HuH-7 (cell line): ENCODE results near the gene CIAO3.
"Not testable (repeated sequence)": the region's sequence is repeated elsewhere in the genome, so short reads cannot be mapped to it uniquely, and the experiment has no call there.

Source experiments
- DNase-seq: peaks from one replicate; pipeline ENCODE4 v3.0.0; 2011; ENCODE audit warnings: low spot score

Gene CIAO3

DNA sequence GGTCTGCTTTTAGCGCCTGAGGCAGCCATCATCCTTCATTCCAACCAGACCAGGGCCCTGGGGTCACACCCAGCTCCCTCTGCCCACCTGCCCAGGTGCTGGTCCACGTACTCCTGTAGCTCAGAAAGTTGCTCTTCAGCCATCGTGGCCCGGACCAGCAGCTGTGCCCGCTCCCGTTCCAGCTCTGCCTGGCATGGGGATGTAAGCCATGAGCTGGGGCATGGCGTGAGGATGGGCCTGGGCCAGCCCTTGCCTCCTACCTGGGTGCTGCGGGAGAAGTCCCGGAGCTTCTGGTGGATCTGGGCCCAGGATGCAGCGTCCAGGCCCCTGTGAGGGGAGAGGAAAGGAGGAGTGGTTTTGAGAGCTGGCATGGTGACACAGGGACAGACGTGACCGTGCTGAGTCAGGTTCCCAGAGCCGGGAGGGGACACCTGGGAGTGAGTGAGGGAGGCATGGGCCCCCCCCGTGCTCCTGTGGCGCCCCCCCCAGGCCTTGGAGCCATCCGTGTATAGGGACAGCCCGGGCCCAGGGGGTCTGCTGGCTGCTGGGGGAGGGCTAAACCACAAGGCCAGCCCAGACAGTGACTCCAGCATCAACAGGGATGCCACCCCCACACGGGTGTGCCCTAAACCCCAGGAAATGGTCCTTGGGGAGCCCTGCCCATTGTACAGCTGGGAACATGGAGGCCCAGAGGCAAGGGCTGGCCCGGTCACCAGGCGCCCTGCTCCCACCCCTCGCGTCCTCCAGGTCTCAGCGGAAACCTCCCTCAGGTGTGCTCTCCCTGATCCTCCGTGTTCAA, 17.8 kb downstream of the CIAO3 start:
- no peak for DNase-seq

DNA sequence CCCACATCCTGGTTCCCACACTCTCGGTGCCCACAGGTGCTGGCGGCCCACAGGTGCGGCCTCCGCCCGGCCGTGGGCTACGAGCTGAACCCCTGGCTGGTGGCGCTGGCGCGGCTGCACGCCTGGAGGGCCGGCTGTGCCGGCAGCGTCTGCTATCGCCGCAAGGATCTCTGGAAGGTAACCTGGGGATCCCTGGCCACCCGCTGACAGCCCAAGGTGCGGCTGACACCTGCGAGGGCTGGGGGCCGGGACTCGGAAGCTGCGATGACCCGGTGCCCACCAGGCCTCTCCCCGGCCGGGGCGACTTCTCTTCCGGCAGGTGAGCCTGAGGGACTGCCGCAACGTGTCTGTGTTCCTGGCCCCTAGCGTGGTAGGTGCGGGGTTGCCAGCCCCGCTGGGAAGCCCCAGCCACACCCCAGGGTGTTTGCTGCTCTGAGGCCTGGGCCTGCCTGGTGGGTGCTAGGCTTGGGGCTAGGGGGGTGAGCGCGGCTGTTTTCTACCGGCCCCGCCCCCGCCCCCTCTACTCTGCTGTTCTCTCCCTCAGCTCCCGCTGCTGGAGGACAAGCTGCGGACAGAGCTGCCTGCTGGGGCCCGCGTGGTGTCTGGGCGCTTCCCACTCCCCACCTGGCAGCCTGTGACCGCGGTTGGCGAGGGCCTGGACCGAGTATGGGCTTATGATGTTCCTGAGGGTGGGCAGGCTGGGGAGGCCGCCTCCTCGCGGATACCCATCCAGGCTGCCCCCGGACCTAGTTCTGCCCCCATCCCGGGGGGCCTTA, 18.8 kb downstream of the CIAO3 start:
- no peak for DNase-seq

DNA sequence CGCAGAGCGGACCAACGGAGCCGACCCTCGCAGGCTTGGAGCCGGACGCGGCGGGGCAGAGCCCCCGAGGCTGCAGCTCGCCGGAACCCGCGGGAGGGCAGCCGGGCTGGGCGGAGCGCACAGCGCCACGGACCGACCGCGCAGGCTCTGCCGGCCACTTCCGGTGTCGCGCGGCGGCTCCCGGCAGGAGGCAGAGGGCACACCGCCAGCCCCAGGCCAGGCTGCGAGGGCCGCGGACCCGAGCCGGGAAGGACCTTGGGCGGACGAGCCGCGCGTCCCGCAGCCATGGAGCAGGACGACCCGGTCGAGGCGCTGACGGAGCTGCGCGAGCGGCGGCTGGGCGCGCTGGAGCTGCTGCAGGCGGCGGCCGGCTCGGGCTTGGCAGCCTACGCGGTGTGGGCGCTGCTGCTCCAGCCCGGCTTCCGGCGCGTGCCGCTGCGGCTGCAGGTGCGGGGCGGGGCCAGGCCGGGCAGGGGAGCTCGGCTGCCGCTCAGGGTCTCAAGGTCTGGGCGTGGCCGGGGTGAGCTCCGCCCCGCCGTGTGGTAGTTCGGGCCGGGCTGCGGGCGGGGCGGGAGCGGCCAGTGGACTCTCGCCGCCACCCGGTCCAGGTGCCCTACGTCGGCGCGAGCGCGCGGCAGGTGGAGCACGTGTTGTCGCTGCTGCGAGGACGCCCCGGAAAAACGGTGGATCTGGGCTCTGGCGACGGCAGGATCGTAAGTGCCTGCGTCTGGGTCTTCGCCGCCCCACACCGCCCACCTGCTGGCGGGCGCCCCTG, 19.6 kb downstream of the CIAO3 start, which contains the start of gene ANTKMT:
TSS of gene ANTKMT (plus strand) at position 157 of the 775 bp plus-strand sequence. CDS start at position 286, 129 bp downstream.
- DNase-seq, result peak; percentile 83

DNA sequence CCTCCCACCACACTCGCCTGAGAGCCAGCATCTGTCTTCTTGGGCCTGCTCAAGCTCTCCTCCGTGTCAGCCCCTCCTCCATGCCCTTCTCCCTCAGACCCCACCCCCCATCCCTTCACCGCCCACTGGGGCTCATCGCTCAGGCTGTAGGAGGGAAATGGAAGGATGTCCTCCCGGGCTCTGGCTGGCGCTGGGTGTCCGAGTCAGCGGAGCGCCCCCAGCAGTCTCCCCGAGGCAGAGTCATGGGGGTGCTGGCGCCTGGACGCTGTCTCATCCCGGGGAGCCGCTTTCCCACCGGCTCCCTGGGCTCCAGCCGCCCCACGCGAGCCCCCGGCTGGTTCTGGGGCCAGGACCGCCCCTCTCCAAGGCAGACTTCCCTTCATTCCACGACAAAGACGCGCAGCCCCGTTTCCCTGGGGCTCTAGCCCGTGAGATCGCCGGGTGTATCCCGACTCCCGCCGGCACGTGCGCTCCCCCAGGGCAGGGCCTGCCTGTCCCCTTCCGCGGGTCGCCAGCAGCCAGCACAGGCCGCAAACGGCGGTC, 20.3 kb downstream of the CIAO3 start:
- no peak for DNase-seq

DNA sequence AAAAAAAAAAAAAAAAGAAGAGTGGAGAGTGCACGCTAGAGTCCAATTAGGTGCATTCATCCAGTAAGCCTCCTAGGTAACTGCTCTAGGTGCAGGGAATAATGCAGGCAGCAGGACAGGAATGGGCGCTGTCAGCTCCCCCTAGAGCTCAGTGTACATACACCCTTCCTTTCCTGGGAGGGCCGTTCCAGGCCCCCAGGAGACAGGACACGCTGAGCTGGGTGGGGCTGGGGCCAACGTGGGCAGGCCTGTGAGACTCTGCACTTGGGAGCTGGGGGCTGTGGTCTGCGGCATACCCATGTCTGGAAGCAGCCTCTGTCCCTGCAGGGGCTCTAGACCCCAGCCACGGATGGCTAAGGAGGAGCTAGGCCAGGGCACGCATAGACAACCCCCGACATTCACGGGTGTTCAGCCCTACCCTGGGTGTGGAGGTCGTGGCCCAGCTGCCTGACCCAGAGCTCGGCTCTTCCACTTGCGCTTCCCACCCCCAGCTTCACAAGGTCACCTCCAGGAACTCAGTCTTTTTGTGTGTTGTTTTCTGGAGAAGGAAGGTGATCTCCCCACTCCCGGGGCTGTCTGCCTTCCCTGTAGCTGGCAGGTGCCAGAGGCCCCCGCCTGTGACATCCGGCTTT, 20.9 kb downstream of the CIAO3 start:
- DNase-seq, result no peak

DNA sequence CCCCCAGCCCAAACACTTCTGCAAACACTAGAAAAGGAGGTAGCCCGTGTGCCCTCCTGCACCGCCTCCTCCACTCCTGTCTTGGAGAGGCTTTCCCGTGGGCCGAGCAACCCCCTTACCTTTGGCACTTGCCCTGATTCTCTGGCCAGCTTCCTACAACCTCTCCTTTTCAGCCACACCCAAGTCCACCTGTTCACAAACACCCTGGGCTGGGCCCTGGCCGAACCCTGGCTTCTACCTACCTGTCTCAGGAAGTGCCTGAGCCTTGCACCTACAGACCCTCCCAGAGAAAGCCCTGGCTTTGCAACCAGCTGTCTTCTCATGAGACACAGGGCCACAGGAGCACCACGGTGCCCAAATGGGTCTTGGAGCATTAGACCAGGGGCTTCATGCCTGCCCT, 21.9 kb downstream of the CIAO3 start:
- DNase-seq, result no peak

DNA sequence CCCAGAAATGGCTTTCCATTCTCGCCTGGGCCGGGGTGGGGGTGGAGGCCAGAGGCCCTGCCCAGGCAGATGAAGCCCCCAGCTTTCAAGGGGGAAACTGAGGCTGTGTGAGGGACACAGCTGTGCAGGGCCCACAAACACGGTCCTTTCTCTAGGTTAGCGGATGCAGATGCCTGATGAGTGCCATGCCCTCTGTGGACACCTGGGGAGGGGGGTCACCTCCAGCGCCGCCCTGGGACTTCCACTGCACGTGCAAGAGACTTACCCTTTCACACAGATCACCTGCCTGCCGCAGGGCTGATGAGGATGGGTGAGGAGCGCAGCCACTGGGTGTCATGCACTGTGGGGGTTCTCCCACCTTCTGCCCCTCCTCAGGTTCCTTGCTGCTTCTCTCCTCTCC, 22.4 kb downstream of the CIAO3 start:
- no peak for DNase-seq

DNA sequence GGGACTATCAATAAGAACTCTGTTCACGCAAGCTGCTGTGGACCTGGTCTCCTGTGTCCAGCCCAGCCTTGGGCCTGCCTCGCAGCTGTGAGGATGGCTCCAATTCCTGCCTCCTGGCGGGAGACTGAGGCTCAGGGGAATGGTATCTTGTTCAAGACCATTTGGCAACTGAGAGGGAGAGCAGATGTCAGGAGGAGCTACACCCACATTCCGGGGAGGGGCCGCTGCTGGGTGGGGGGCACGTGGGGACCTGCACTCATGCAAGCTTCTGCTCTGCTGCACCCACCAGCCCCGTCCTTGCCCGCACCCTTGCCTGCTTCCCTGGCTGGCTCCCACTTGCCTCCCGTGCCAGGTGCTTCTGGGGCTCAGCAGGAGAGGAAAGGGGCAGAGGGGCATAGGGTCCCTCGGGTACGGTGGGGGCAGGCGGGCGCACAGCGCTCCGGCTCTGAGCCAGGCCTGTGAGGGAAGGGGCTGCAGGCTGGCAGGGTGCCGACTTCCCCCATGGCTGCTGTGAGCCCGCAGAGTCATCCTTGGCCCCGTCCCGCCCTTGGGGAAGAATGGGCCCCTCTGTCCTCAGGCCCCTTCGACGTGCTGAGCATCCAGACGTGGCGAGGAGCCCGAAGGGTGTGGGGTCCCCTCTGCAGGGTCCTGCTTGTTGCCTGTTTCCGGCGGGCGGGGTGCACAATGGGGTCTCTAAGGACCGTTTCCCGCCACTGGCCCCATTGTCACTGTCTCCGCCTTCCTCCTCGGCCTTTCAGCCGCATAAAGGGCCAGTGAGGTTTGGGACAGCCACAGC, 23.1 kb downstream of the CIAO3 start:
- no peak for DNase-seq

DNA sequence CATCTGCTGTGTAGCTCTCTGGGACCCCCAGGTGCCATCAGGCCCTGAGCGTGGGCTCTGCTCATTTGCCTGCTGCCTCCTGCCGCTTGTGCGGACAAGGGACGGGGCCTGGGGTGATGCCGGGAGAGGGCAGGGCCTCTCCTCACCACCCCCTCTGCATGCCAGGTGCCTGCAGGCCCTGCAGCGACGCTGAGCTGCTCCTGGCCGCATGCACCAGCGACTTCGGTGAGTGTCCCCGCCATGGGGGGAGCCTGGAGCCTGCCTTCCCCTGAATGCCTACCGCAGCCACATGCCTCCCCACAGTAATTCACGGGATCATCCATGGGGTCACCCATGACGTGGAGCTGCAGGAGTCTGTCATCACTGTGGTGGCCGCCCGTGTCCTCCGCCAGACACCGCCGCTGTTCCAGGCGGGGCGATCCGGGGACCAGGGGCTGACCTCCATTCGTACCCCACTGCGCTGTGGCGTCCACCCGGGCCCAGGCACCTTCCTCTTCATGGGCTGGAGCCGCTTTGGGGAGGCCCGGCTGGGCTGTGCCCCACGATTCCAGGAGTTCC, 23.9 kb downstream of the CIAO3 start:
- DNase-seq, result no peak

DNA sequence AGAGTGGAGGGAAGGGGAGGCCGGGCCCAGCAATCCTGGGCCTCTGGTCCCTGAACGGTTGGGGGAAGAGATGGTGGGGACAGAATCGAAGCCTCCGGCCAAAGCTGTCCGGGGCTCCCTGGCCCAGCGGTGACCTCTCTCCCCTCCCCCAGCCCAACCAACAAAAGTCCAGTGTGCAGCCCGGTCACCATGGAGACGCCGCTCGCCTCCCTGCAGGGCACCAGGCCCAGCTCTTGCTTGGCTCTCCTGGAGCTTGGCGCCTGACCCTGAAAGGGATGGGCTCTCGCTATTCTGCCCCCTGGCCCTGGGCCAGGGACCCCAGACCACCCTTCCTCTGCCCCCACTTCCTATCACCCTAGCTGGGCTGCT, 24.6 kb downstream of the CIAO3 start:
- no peak for DNase-seq

DNA sequence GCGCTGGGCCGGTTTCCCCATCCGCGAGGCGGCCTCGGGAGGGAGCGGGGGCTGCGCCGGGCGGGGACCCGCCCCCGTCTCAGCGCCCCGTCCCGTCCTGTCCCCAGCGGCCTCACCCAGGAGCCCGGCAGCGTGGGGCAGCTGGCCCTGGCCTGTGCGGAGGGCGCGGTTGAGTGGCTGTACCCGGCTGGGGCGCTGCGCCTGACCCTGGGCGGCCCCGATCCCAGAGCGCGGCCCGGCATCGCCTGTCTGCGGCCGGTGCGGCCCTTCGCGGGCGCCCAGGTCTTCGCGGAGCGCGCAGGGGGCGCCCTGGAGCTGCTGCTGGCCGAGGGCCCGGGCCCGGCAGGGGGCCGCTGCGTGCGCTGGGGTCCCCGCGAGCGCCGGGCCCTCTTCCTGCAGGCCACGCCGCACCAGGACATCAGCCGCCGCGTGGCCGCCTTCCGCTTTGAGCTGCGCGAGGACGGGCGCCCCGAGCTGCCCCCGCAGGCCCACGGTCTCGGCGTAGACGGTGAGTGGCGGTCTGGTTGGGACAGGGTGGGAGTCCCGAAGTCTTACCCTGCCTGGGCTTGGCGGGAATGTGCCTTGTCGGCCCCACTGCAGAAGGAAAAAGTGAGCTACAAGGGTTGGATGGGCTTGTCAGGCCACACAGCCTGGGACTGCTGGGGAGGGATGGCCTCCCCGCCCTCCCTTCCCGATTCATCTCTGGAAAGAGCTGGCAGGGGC, 25.2 kb downstream of the CIAO3 start:
- no peak for DNase-seq

DNA sequence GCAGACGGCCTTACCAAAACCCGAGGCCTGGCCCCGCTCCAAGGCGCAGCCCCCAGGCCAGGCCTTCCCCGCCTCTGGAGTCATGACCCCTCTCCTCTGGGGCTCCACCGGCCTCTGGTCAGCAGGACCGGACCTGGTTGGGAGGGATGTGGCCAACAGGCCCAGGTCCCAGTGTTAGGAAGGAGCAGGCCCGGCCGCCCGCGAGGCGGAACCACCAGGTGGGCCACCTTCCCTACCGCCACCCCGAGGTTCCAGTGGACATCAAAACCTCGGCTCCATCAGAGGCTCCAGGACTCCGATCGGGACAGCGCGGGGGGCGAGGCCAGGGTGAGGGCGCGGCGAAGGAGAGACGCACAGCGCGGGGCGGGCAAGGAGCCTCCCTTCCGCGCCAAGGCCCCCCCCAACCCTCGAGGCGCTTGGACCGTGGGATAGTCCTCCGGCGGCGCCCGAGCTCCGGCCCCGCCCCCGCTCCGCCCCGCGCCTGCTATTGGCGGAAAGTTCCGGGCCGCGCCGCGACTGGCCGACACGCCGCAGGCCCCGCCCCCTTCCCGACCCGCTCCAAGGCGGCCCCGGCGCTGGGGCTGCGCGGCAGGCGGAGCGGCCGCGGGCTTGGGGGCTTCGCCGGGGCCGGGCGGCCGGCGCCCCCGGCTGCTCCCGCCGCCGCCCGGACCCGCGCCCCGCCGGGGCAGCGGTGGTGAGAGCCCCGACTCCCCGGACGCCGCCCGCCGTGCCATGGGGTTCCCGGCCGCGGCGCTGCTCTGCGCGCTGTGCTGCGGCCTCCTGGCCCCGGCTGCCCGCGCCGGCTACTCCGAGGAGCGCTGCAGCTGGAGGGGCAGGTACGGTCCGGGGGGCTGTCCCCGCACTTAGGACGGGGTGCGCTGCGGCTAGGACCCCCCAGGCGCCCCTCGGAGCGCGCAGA, 26.0 kb downstream of the CIAO3 start, which contains the start of gene METRN:
TSS of gene METRN (plus strand) at position 561 of the 919 bp plus-strand sequence. CDS start at position 733, 172 bp downstream.
- DNase-seq, result peak; percentile 77

DNA sequence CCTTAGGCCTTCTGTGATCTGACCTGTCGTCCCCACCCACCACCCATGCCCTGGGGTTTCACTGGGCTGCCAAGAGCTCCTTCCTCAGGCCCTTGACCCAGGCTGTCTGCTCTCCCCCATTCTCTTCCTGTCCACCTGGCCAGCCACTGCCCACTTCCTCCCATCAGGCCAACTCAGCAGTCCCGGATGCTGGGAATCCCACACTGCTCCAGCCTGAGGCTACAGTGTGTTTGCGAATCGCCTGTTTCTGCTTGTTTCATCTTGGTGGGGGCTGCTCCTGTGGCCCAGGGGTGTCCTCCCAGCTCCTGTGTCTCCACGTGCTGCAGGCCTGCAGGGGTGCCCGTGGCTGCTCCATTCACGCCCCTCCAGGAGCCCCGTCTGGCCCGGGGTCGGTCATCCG, 26.7 kb downstream of the CIAO3 start:
- DNase-seq, result no peak

DNA sequence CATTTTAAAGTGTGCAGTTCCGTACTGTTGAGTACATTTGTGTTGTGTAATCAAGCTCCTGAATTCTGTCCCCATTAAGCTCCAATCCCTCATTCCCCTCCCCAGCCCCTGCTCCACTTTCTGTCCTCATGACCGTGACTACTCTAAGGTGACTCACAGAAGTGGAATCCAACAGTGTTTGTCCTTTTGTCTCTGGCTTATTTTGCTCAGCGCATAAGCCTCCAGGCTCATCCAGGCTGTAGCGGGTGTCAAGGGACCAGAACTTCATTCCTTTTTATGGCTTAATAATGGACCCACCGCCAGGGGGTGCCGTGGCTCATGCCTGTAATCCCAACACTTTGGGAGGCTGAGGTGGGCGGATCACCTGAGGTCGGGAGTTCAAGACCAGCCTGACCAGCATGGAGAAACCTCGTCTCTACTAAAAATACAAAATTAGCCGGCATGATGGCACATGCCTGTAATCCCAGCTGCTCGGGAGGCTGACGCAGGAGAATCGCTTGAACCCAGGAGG, 28.0 kb downstream of the CIAO3 start:
- not testable (repeated sequence) for DNase-seq

DNA sequence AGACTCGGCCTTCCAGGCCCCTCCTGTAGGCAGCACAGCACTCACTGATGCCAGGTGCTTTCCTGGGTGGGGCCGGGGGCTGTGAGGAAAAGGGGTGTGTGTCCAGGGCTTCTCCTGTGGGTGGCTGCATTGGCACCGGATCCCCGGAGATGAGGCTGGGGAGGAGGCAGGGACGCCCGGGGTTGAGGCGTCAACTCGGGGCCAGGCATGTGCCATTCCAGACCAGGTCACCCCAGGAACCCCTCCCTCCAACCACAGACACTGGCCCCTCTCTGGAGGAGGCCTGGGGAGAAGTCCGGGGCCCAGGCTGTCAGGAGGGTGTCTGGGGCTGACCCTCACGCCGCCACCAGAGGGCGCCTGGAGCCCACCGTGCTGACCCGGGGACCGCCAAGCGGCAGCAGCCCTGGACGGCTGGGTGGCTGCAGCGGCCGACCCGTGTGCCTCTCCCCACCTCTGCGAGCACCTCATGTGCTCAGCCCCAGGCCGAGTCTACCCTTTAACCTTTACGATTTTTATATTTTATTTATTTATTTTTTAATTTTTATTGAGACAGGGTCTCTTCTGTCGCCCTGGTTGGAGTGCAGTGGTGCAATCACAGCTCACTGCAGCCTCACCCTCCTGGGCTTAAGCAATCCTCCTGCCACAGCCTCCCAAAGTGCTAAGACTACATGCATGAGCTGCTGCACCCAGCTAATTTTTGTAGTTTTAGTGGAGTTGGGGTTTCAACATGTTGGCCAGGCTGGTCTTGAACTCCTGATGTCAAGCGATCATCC, 29.1 kb downstream of the CIAO3 start:
- peak; percentile 85 for DNase-seq

DNA sequence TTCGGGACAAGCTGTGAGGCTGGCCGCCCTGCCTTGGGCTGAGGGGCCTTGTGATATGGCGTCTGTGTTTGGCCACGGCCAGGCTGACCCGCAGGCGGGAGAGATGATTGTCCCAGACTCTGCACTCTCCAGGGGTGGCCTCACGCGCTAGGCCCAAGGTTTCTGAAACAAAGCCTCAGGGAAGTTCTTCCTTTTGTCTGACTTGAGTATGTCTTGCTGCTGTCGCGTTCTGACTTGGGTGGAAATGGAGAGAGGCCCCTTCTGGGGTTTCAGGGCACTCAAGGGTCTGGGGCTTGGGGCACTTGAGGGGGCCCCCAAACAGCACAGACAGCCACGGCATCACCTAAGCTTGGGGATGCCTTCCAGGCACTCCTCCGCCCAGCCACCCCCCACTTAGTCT, 29.7 kb downstream of the CIAO3 start:
- DNase-seq, result no peak

DNA sequence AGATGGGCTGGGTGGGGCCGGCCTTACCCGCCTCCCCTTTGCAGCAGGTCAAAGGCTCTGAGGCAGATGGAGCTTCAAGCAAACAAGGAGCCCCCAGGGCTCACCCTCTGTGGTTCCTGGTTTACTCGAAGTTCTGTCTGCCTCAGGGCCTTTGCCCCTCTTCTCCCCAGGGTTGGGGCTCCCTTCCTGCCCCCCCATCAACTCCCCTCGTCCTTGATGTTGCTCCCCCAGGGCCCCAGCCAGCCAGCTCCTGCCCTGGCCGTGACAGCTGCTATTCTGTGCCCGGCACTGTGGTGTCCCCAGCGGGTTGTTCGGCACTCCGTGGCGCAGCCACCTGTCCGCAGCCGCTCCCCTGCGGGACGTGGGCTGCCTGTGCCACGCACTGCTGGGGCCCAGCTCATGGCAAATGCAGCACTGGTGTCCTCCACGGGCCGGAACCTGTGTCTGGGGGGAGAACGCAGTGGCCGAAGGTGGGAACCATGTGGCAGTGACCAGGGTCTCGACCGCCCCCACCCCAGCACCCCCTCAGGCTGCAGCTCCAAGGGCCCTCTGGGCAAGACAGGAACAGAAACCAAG, 30.2 kb downstream of the CIAO3 start:
- DNase-seq, result no peak
